Brain microvascular endothelial cell (primary cell): ENCODE measurements around the gene AACS.

ENCODE experiments used
- DNase-seq: peaks from one replicate; pipeline ENCODE4 v3.0.0-alpha.2; 2020
- H3K27ac ChIP-seq: fragments of 250-450 bp; sonication (Bioruptor Pico); 2 replicates; pipeline ENCODE4 v1.5.1; 2020; ENCODE audit warnings: mild to moderate bottlenecking, moderate library complexity
- H3K27me3 ChIP-seq: fragments of 250-450 bp; sonication (Bioruptor Pico); replicated peaks from 2 replicates; pipeline ENCODE4 v1.5.1; 2020; ENCODE audit warnings: mild to moderate bottlenecking
- H3K36me3 ChIP-seq: fragments of 250-450 bp; sonication (Bioruptor Pico); replicated peaks from 2 replicates; pipeline ENCODE4 v1.5.1; 2020; ENCODE audit warnings: mild to moderate bottlenecking
- H3K4me3 ChIP-seq: 2 replicates; pipeline ENCODE4 v1.5.1; 2011; ENCODE audit warnings: low read depth, mild to moderate bottlenecking, control low read depth, low read length, moderate library complexity
- CTCF ChIP-seq: IDR thresholded peaks from 2 replicates; pipeline ENCODE4 v1.5.1; 2011; ENCODE audit warnings: low read depth, mild to moderate bottlenecking, moderate library complexity, low read length, control low read depth, inconsistent platforms; ENCODE audit errors: missing control alignments
- in situ Hi-C: cut with HindIII; loops from 2 replicates; pipeline ENCODE4 v1.10.0; 2017; ENCODE audit warnings: low sequenced_read_pairs, low pct_ligation_motif_present

Gene AACS

GRCh38 chr12:125124320-125124966 is 59.2 kb downstream of the AACS start:
- DNase-seq, result no peak
- TF ChIP-seq CTCF, result no peak
- H3K4me3 ChIP-seq, result no peak overlapping the region
- no peaks in the 10 kb centered on the region for H3K27me3 ChIP-seq
- peaks cover 2% of the 10 kb centered on the region for H3K36me3 ChIP-seq
- in situ Hi-C loops, result no loop called here
- H3K27ac ChIP-seq, result no peak overlapping the region

GRCh38 chr12:125125271-125125670 is 60.0 kb downstream of the AACS start:
- no peak for DNase-seq
- Histone ChIP-seq H3K4me3 (no peak overlapping the region), H3K27me3 (no peaks in the 10 kb centered on the region), H3K27ac (no peak overlapping the region), H3K36me3 (peaks cover 2% of the 10 kb centered on the region)
- TF ChIP-seq CTCF, result no peak
- in situ Hi-C loops, result no loop called here

- H3K4me3 ChIP-seq, result no peak overlapping the region
- no peaks in the 10 kb centered on the region for H3K27me3 ChIP-seq
- no peak overlapping the region for H3K27ac ChIP-seq
- TF ChIP-seq CTCF, result no peak
- DNase-seq, result no peak
- peaks cover 2% of the 10 kb centered on the region for H3K36me3 ChIP-seq
- in situ Hi-C loops, result no loop called here
Observed at GRCh38 chr12:125128439-125129178, 63.4 kb downstream of the AACS start.

- Histone ChIP-seq H3K4me3 (no peak overlapping the region), H3K36me3 (peaks cover 2% of the 10 kb centered on the region), H3K27me3 (no peaks in the 10 kb centered on the region), H3K27ac (no peak overlapping the region)
- in situ Hi-C loops, result no loop called here
- DNase-seq, result no peak
- no peak for TF ChIP-seq CTCF
Observed at GRCh38 chr12:125129179-125129571, 63.9 kb downstream of the AACS start.

- H3K27me3 ChIP-seq, result no peaks in the 10 kb centered on the region
- H3K36me3 ChIP-seq, result peaks cover 5% of the 10 kb centered on the region
- in situ Hi-C loops, result no loop called here
- no peak overlapping the region for H3K4me3 ChIP-seq
- no peak overlapping the region for H3K27ac ChIP-seq
- no peak for DNase-seq
- no peak for TF ChIP-seq CTCF
Observed at GRCh38 chr12:125129591-125130255, 64.5 kb downstream of the AACS start.
